Measurements from ENCODE around the gene MPST. TPM values are rescaled to one million over a fixed set of nuclear protein-coding genes. Genes with fewer than 3 reads are reported as not detected.
"Not testable (repeated sequence)": the region's sequence is repeated elsewhere in the genome, so short reads cannot be mapped to it uniquely, and the experiment has no call there.

MPST gene
- total RNA-seq, 1 donor from 2014 or later: 101 TPM

- no peak overlapping the region for H3K4me3 Mint-ChIP-seq (ENCODE audit: low read depth)
- peaks cover 3% of the 10 kb centered on the region for H3K4me1 Mint-ChIP-seq (ENCODE audit: low read depth)
- H3K27ac Mint-ChIP-seq: no peak overlapping the region
- H3K36me3 Mint-ChIP-seq (ENCODE audit: insufficient read depth): no peaks in the 10 kb centered on the region
- H3K9me3 Mint-ChIP-seq (ENCODE audit: low read depth): no peaks in the 10 kb centered on the region
- no peak for DNase-seq (ENCODE audit: low spot score, unreplicated experiment)
- peaks cover 33% of the 10 kb centered on the region for H3K27me3 Mint-ChIP-seq
- TF ChIP-seq CTCF (IDR thresholded peaks at IDR 0.05; ENCODE audit: unreplicated experiment): no peak
Observed at GRCh38 chr22:37069719-37070118, 50.2 kb downstream of the MPST start.

DNA sequence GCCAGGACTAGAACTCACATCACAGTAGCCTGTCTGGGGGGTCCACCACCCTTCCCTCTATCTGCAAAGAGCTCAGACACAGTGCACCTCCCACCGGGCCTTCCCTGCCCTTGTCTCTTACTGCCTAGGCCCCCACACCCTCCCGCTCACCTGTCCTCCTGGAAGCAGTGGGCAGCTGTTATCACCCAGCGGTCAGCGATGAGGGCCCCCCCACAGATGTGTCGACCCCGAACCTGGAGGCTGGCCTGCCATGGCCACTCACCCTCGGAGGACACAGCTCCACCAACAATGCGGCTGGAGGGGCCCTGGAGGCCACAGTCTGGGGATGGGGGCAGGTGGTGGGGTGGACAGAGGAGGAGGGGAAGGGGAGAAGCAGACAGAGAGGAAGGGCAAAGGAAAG is 50.8 kb downstream of the MPST start:
- no peak overlapping the region for H3K4me3 Mint-ChIP-seq (ENCODE audit: low read depth)

GRCh38 chr22:37070744-37071143 is 51.2 kb downstream of the MPST start:
- Mint-ChIP-seq H3K36me3 (ENCODE audit: insufficient read depth) (no peaks in the 10 kb centered on the region), H3K27ac (no peak overlapping the region)
- DNase-seq (ENCODE audit: low spot score, unreplicated experiment): no peak

More for the DNA sequence above, 50.8 kb downstream of the MPST start:
- H3K36me3 Mint-ChIP-seq (ENCODE audit: insufficient read depth): no peaks in the 10 kb centered on the region
- no peak for TF ChIP-seq CTCF (IDR thresholded peaks at IDR 0.05; ENCODE audit: unreplicated experiment)
- H3K4me1 Mint-ChIP-seq (ENCODE audit: low read depth): peaks cover 3% of the 10 kb centered on the region
- no peak overlapping the region for H3K27ac Mint-ChIP-seq
- DNase-seq (ENCODE audit: low spot score, unreplicated experiment): no peak
- H3K27me3 Mint-ChIP-seq: peaks cover 39% of the 10 kb centered on the region
- H3K9me3 Mint-ChIP-seq (ENCODE audit: low read depth): no peaks in the 10 kb centered on the region

GRCh38 chr22:37071850-37072592 is 52.5 kb downstream of the MPST start:
- not testable (repeated sequence) for H3K36me3 Mint-ChIP-seq (ENCODE audit: insufficient read depth); DNase-seq (ENCODE audit: low spot score, unreplicated experiment); H3K4me1 Mint-ChIP-seq (ENCODE audit: low read depth); H3K9me3 Mint-ChIP-seq (ENCODE audit: low read depth); H3K27ac Mint-ChIP-seq; H3K4me3 Mint-ChIP-seq (ENCODE audit: low read depth)
- peaks cover 44% of the 10 kb centered on the region for H3K27me3 Mint-ChIP-seq

More at GRCh38 chr22:37070744-37071143, 51.2 kb downstream of the MPST start:
- no peak for TF ChIP-seq CTCF (IDR thresholded peaks at IDR 0.05; ENCODE audit: unreplicated experiment)
- Mint-ChIP-seq H3K4me3 (ENCODE audit: low read depth) (no peak overlapping the region), H3K4me1 (ENCODE audit: low read depth) (peaks cover 1% of the 10 kb centered on the region), H3K27me3 (peaks cover 43% of the 10 kb centered on the region), H3K9me3 (ENCODE audit: low read depth) (no peaks in the 10 kb centered on the region)

DNA sequence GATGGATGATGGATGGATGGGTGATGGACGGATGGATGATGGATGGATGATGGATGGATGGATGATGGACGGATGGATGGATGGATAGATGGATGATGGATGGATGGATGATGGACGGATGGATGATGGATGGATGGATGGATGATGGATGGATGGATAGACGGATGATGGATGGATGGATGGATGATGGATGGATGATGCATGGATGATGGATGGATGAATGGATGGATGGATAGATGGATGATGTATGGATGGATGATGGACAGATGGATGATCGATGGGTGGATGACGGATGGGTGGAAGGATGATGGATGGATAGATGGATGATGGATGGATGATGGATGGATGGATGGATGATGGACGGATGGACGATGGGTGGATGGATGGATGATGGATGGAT is 53.1 kb downstream of the MPST start:
- no peaks in the 10 kb centered on the region for H3K9me3 Mint-ChIP-seq (ENCODE audit: low read depth)
- H3K4me1 Mint-ChIP-seq (ENCODE audit: low read depth): no peaks in the 10 kb centered on the region
- H3K4me3 Mint-ChIP-seq (ENCODE audit: low read depth): no peak overlapping the region
- H3K27me3 Mint-ChIP-seq: peaks cover 41% of the 10 kb centered on the region
- H3K27ac Mint-ChIP-seq: no peak overlapping the region
- H3K36me3 Mint-ChIP-seq (ENCODE audit: insufficient read depth): no peaks in the 10 kb centered on the region
- no peak for TF ChIP-seq CTCF (IDR thresholded peaks at IDR 0.05; ENCODE audit: unreplicated experiment)
- DNase-seq (ENCODE audit: low spot score, unreplicated experiment): no peak

DNA sequence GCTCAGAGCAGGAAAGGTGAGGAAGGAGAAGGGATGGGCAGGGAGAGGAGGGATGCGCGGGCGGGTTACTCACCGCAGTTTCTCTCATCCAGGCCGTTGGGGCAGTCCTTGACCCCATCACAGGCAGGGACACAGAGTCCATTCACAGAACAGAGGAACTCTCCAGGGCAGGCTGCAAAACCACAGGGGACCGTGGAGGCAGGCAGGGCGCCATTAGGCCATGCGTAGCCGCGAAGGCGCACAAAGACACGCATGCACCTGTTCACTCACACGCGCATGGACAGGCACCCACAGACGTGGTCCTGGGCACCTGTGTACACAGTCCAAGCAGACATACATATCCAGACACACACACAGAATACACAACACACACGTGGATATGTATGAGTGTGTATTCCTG is 55.0 kb downstream of the MPST start:
- TF ChIP-seq CTCF (IDR thresholded peaks at IDR 0.05; ENCODE audit: unreplicated experiment): no peak
- H3K36me3 Mint-ChIP-seq (ENCODE audit: insufficient read depth): no peaks in the 10 kb centered on the region
- H3K27me3 Mint-ChIP-seq: peaks cover 41% of the 10 kb centered on the region
- H3K9me3 Mint-ChIP-seq (ENCODE audit: low read depth): no peaks in the 10 kb centered on the region
- no peak overlapping the region for H3K27ac Mint-ChIP-seq
- DNase-seq (ENCODE audit: low spot score, unreplicated experiment): no peak
- H3K4me3 Mint-ChIP-seq (ENCODE audit: low read depth): no peak overlapping the region
- peaks cover 2% of the 10 kb centered on the region for H3K4me1 Mint-ChIP-seq (ENCODE audit: low read depth)
